T follicular helper cell (primary cell): Measurements from ENCODE around the gene SMYD4.
"Not testable (repeated sequence)": the region's sequence is repeated elsewhere in the genome, so short reads cannot be mapped to it uniquely, and the experiment has no call there.

Experiments
- DNase-seq: peaks from one replicate; pipeline ENCODE4 v3.0.0-alpha.2; 2020; ENCODE audit warnings: low read depth

Gene SMYD4

GRCh38 chr17:1782171-1782567 is 47.5 kb downstream of the SMYD4 start:
- DNase-seq = no peak

- DNase-seq = no peak
Observed at GRCh38 chr17:1779571-1780131, 50.1 kb downstream of the SMYD4 start.

- DNase-seq = no peak
Observed at GRCh38 chr17:1776857-1777256, 52.8 kb downstream of the SMYD4 start.

- no peak for DNase-seq
Observed at GRCh38 chr17:1776328-1776727, 53.4 kb downstream of the SMYD4 start.

GRCh38 chr17:1774390-1775176 is 55.1 kb downstream of the SMYD4 start:
- no peak for DNase-seq

GRCh38 chr17:1773696-1774181 is 56.0 kb downstream of the SMYD4 start:
- no peak for DNase-seq

GRCh38 chr17:1773000-1773695 is 56.6 kb downstream of the SMYD4 start:
- DNase-seq = not testable (repeated sequence)

GRCh38 chr17:1769822-1770477 is 59.8 kb downstream of the SMYD4 start:
- no peak for DNase-seq

GRCh38 chr17:1767358-1767757 is 62.3 kb downstream of the SMYD4 start:
- no peak for DNase-seq

- DNase-seq = no peak
Observed at GRCh38 chr17:1766382-1767135, 63.1 kb downstream of the SMYD4 start.

- DNase-seq = no peak
Observed at GRCh38 chr17:1765576-1765975, 64.1 kb downstream of the SMYD4 start.

GRCh38 chr17:1764705-1765104 is 65.0 kb downstream of the SMYD4 start:
- not testable (repeated sequence) for DNase-seq

GRCh38 chr17:1764284-1764683 is 65.4 kb downstream of the SMYD4 start:
- no peak for DNase-seq

GRCh38 chr17:1762901-1763898 is 66.5 kb downstream of the SMYD4 start:
- no peak for DNase-seq

- no peak for DNase-seq
Observed at GRCh38 chr17:1762233-1762900, 67.3 kb downstream of the SMYD4 start.

- no peak for DNase-seq
Observed at GRCh38 chr17:1759529-1759928, 70.2 kb downstream of the SMYD4 start.

GRCh38 chr17:1758807-1759206 is 70.9 kb downstream of the SMYD4 start:
- no peak for DNase-seq

- DNase-seq = no peak
Observed at GRCh38 chr17:1755827-1756262, 73.9 kb downstream of the SMYD4 start.

- DNase-seq = no peak
Observed at GRCh38 chr17:1755252-1755826, 74.4 kb downstream of the SMYD4 start.
